Measurements from ENCODE around the gene LRG1.

GRCh38 chr19:4576016-4576933, 36.4 kb upstream of the LRG1 start:
- TF ChIP-seq EGR1 (IDR thresholded peaks at IDR 0.05; ENCODE audit: low read depth in 2 of 2) (no peak), CTCF (IDR thresholded peaks at IDR 0.05; ENCODE audit: low read depth, low read length, missing input control) (peak; percentile 73), TAF1 (conservative IDR thresholded peaks at IDR 0.05) (no peak), MAX (IDR thresholded peaks at IDR 0.05) (no peak)
